Measurements from ENCODE around the gene WWC2. TPM values are rescaled to one million over a fixed set of nuclear protein-coding genes. Genes with fewer than 3 reads are reported as not detected.

The WWC2 gene
- total and polyA plus RNA-seq, 2 experiments from 2014 or later = 18.8 to 30.2 TPM

- Histone ChIP-seq H3K4me1 (ENCODE audit: low read depth) (no peaks in the 10 kb centered on the region), H3K9me3 (ENCODE audit: low read depth) (no peaks in the 10 kb centered on the region), H3K27ac (no peak overlapping the region), H3K36me3 (peaks cover 5% of the 10 kb centered on the region), H3K27me3 (no peaks in the 10 kb centered on the region), H3K4me3 (no peak overlapping the region)
- DNase-seq (ENCODE audit: low read depth in 1 of 2, low spot score in 1 of 2) = peak; percentile 60 to 63
- TF ChIP-seq CTCF (IDR thresholded peaks at IDR 0.05; ENCODE audit: low read depth, low read length) = peak; percentile 44
Observed at GRCh38 chr4:183249854-183250253, 150.8 kb downstream of the WWC2 start.

- Histone ChIP-seq H3K27ac (no peak overlapping the region), H3K9me3 (ENCODE audit: low read depth) (no peaks in the 10 kb centered on the region), H3K4me3 (no peak overlapping the region), H3K27me3 (no peaks in the 10 kb centered on the region), H3K4me1 (ENCODE audit: low read depth) (no peaks in the 10 kb centered on the region), H3K36me3 (peaks cover 5% of the 10 kb centered on the region)
- DNase-seq (ENCODE audit: low read depth in 1 of 2, low spot score in 1 of 2) = no peak
- no peak for TF ChIP-seq CTCF (IDR thresholded peaks at IDR 0.05; ENCODE audit: low read depth, low read length)
Observed at GRCh38 chr4:183250831-183251230, 151.8 kb downstream of the WWC2 start.

GRCh38 chr4:183252959-183253358, 153.9 kb downstream of the WWC2 start:
- H3K4me3 ChIP-seq = no peak overlapping the region
- H3K27ac ChIP-seq = no peak overlapping the region
- H3K4me1 ChIP-seq (ENCODE audit: low read depth) = no peaks in the 10 kb centered on the region
- TF ChIP-seq CTCF (IDR thresholded peaks at IDR 0.05; ENCODE audit: low read depth, low read length) = no peak
- no peaks in the 10 kb centered on the region for H3K27me3 ChIP-seq
- DNase-seq (ENCODE audit: low read depth in 1 of 2, low spot score in 1 of 2) = no peak
- no peaks in the 10 kb centered on the region for H3K9me3 ChIP-seq (ENCODE audit: low read depth)
- H3K36me3 ChIP-seq = no peaks in the 10 kb centered on the region

GRCh38 chr4:183253451-183253850, 154.4 kb downstream of the WWC2 start:
- Histone ChIP-seq H3K4me3 (no peak overlapping the region), H3K36me3 (no peaks in the 10 kb centered on the region), H3K4me1 (ENCODE audit: low read depth) (no peaks in the 10 kb centered on the region), H3K27me3 (no peaks in the 10 kb centered on the region), H3K9me3 (ENCODE audit: low read depth) (no peaks in the 10 kb centered on the region), H3K27ac (no peak overlapping the region)
- DNase-seq (ENCODE audit: low read depth in 1 of 2, low spot score in 1 of 2) = no peak
- no peak for TF ChIP-seq CTCF (IDR thresholded peaks at IDR 0.05; ENCODE audit: low read depth, low read length)

GRCh38 chr4:183254162-183254561, 155.1 kb downstream of the WWC2 start:
- H3K4me3 ChIP-seq = no peak overlapping the region
- H3K36me3 ChIP-seq = no peaks in the 10 kb centered on the region
- no peaks in the 10 kb centered on the region for H3K9me3 ChIP-seq (ENCODE audit: low read depth)
- DNase-seq (ENCODE audit: low read depth in 1 of 2, low spot score in 1 of 2) = no peak
- no peaks in the 10 kb centered on the region for H3K27me3 ChIP-seq
- TF ChIP-seq CTCF (IDR thresholded peaks at IDR 0.05; ENCODE audit: low read depth, low read length) = no peak
- H3K27ac ChIP-seq = no peak overlapping the region
- H3K4me1 ChIP-seq (ENCODE audit: low read depth) = no peaks in the 10 kb centered on the region

GRCh38 chr4:183255487-183255886, 156.4 kb downstream of the WWC2 start:
- H3K4me3 ChIP-seq = no peak overlapping the region
- H3K9me3 ChIP-seq (ENCODE audit: low read depth) = no peaks in the 10 kb centered on the region
- no peak for TF ChIP-seq CTCF (IDR thresholded peaks at IDR 0.05; ENCODE audit: low read depth, low read length)
- no peaks in the 10 kb centered on the region for H3K4me1 ChIP-seq (ENCODE audit: low read depth)
- no peak overlapping the region for H3K27ac ChIP-seq
- no peaks in the 10 kb centered on the region for H3K36me3 ChIP-seq
- H3K27me3 ChIP-seq = no peaks in the 10 kb centered on the region
- DNase-seq (ENCODE audit: low read depth in 1 of 2, low spot score in 1 of 2) = no peak

Measured in cardiac muscle cell (in vitro differentiated cells and primary cell).